Activated T-cell treated with anti-CD3 and anti-CD28 coated beads, Interleukin-2, amount 50 U/mL, for 4 hours (primary cell): ENCODE data around the gene NAV1. TPM values are rescaled to one million over a fixed set of nuclear protein-coding genes. Genes with fewer than 3 reads are reported as not detected.
"Not testable (repeated sequence)": the region's sequence is repeated elsewhere in the genome, so short reads cannot be mapped to it uniquely, and the experiment has no call there.

Source experiments
- ATAC-seq, 2 donors: fragments of 200-7000 bp; cut with Tn5 transposase; one replicate each; pipeline ENCODE4 v1.10.0; 2021
- DNase-seq: peaks from one replicate; pipeline ENCODE4 v3.0.0-alpha.2; 2020
- H3K27me3 Mint-ChIP-seq: one replicate; pipeline ENCODE4 v1.8.0; 2021; ENCODE audit warnings: low read depth, mixed read lengths
- H3K36me3 Mint-ChIP-seq: one replicate; pipeline ENCODE4 v1.8.0; 2022; ENCODE audit warnings: mixed read lengths; ENCODE audit not compliant: insufficient read depth
- H3K4me1 Mint-ChIP-seq: one replicate; pipeline ENCODE4 v1.8.0; 2021; ENCODE audit warnings: low read depth, mixed read lengths
- H3K4me3 Mint-ChIP-seq: one replicate; pipeline ENCODE4 v1.8.0; 2021; ENCODE audit warnings: mild to moderate bottlenecking, moderate library complexity, mixed read lengths
- H3K9me3 Mint-ChIP-seq: one replicate; pipeline ENCODE4 v1.8.0; 2021; ENCODE audit warnings: mixed read lengths
- total RNA-seq, 3 donors: library from RNA; stranded (reverse); gene quantifications; one replicate each; pipeline ENCODE4 v1.2.1, GENCODE V29; 2021

The NAV1 gene
- total RNA-seq, 3 donors from 2014 or later = 0.81 to 1.3 (median 1.1) TPM

- H3K4me1 Mint-ChIP-seq = peaks cover 26% of the 10 kb centered on the region
- no peak overlapping the region for H3K4me3 Mint-ChIP-seq
- ATAC-seq = no peak
- no peak for DNase-seq
- H3K36me3 Mint-ChIP-seq = peaks cover 3% of the 10 kb centered on the region
- H3K9me3 Mint-ChIP-seq = no peaks in the 10 kb centered on the region
- no peaks in the 10 kb centered on the region for H3K27me3 Mint-ChIP-seq
Observed at GRCh38 chr1:201509601-201510374, 29.1 kb upstream of the NAV1 start.

GRCh38 chr1:201510734-201511133 lies 28.2 kb upstream of the NAV1 start:
- no peaks in the 10 kb centered on the region for H3K9me3 Mint-ChIP-seq
- H3K36me3 Mint-ChIP-seq = peaks cover 6% of the 10 kb centered on the region
- DNase-seq (no peak), ATAC-seq (no peak)
- H3K4me1 Mint-ChIP-seq = peaks cover 18% of the 10 kb centered on the region
- no peaks in the 10 kb centered on the region for H3K27me3 Mint-ChIP-seq
- no peak overlapping the region for H3K4me3 Mint-ChIP-seq

GRCh38 chr1:201511396-201511940 lies 27.5 kb upstream of the NAV1 start:
- no peaks in the 10 kb centered on the region for H3K27me3 Mint-ChIP-seq
- peaks cover 10% of the 10 kb centered on the region for H3K4me1 Mint-ChIP-seq
- peaks cover 10% of the 10 kb centered on the region for H3K36me3 Mint-ChIP-seq
- no peak overlapping the region for H3K4me3 Mint-ChIP-seq
- DNase-seq = no peak
- ATAC-seq = no peak
- H3K9me3 Mint-ChIP-seq = no peaks in the 10 kb centered on the region

GRCh38 chr1:201511941-201512539 lies 26.9 kb upstream of the NAV1 start:
- no peaks in the 10 kb centered on the region for H3K9me3 Mint-ChIP-seq
- H3K36me3 Mint-ChIP-seq = peaks cover 10% of the 10 kb centered on the region
- H3K27me3 Mint-ChIP-seq = no peaks in the 10 kb centered on the region
- ATAC-seq (no peak), DNase-seq (no peak)
- H3K4me3 Mint-ChIP-seq = no peak overlapping the region
- peaks cover 10% of the 10 kb centered on the region for H3K4me1 Mint-ChIP-seq

GRCh38 chr1:201513498-201514243 lies 25.3 kb upstream of the NAV1 start:
- ATAC-seq = no peak
- H3K4me3 Mint-ChIP-seq = no peak overlapping the region

GRCh38 chr1:201514466-201514865 lies 24.5 kb upstream of the NAV1 start:
- no peaks in the 10 kb centered on the region for H3K4me1 Mint-ChIP-seq
- no peak overlapping the region for H3K4me3 Mint-ChIP-seq
- H3K9me3 Mint-ChIP-seq = no peaks in the 10 kb centered on the region
- no peak for DNase-seq
- no peaks in the 10 kb centered on the region for H3K27me3 Mint-ChIP-seq
- H3K36me3 Mint-ChIP-seq = peaks cover 10% of the 10 kb centered on the region
- ATAC-seq = no peak

More at GRCh38 chr1:201513498-201514243, 25.3 kb upstream of the NAV1 start:
- Mint-ChIP-seq H3K4me1 (no peaks in the 10 kb centered on the region), H3K36me3 (peaks cover 10% of the 10 kb centered on the region), H3K9me3 (no peaks in the 10 kb centered on the region), H3K27me3 (no peaks in the 10 kb centered on the region)
- no peak for DNase-seq

GRCh38 chr1:201515062-201515750 lies 23.7 kb upstream of the NAV1 start:
- Mint-ChIP-seq H3K36me3 (peaks cover 10% of the 10 kb centered on the region), H3K4me1 (no peaks in the 10 kb centered on the region), H3K4me3 (no peak overlapping the region), H3K27me3 (no peaks in the 10 kb centered on the region), H3K9me3 (no peaks in the 10 kb centered on the region)
- ATAC-seq = no peak
- no peak for DNase-seq

- Mint-ChIP-seq H3K36me3 (peaks cover 10% of the 10 kb centered on the region), H3K27me3 (no peaks in the 10 kb centered on the region), H3K9me3 (no peaks in the 10 kb centered on the region), H3K4me3 (no peak overlapping the region), H3K4me1 (no peaks in the 10 kb centered on the region)
- peak in 1 of 2 donors; percentile 51 for ATAC-seq
- DNase-seq = no peak
Observed at GRCh38 chr1:201515895-201516294, 23.0 kb upstream of the NAV1 start.

GRCh38 chr1:201516511-201517127 lies 22.3 kb upstream of the NAV1 start:
- DNase-seq = no peak
- no peak overlapping the region for H3K4me3 Mint-ChIP-seq
- peaks cover 14% of the 10 kb centered on the region for H3K36me3 Mint-ChIP-seq
- H3K4me1 Mint-ChIP-seq = no peaks in the 10 kb centered on the region
- H3K9me3 Mint-ChIP-seq = no peaks in the 10 kb centered on the region
- no peak for ATAC-seq
- H3K27me3 Mint-ChIP-seq = no peaks in the 10 kb centered on the region

GRCh38 chr1:201517631-201518030 lies 21.3 kb upstream of the NAV1 start:
- Mint-ChIP-seq H3K4me1 (no peaks in the 10 kb centered on the region), H3K36me3 (peaks cover 21% of the 10 kb centered on the region), H3K4me3 (no peak overlapping the region), H3K27me3 (no peaks in the 10 kb centered on the region), H3K9me3 (no peaks in the 10 kb centered on the region)
- no peak for DNase-seq
- no peak for ATAC-seq

- Mint-ChIP-seq H3K36me3 (peaks cover 21% of the 10 kb centered on the region), H3K9me3 (no peaks in the 10 kb centered on the region), H3K4me1 (no peaks in the 10 kb centered on the region), H3K4me3 (no peak overlapping the region), H3K27me3 (no peaks in the 10 kb centered on the region)
- no peak for DNase-seq
- ATAC-seq = no peak
Observed at GRCh38 chr1:201518071-201518470, 20.9 kb upstream of the NAV1 start.

GRCh38 chr1:201520046-201520575 lies 18.8 kb upstream of the NAV1 start:
- peaks cover 19% of the 10 kb centered on the region for H3K36me3 Mint-ChIP-seq
- DNase-seq, ATAC-seq, H3K27me3 Mint-ChIP-seq, H3K4me3 Mint-ChIP-seq, H3K4me1 Mint-ChIP-seq, H3K9me3 Mint-ChIP-seq: not testable (repeated sequence)

GRCh38 chr1:201525193-201525778 lies 13.6 kb upstream of the NAV1 start:
- H3K4me3 Mint-ChIP-seq = no peak overlapping the region
- DNase-seq (no peak), ATAC-seq (no peak)
- peaks cover 31% of the 10 kb centered on the region for H3K36me3 Mint-ChIP-seq
- no peaks in the 10 kb centered on the region for H3K4me1 Mint-ChIP-seq
- H3K27me3 Mint-ChIP-seq = no peaks in the 10 kb centered on the region
- H3K9me3 Mint-ChIP-seq = no peaks in the 10 kb centered on the region
